HepG2 (cell line): ENCODE data around the gene TRAPPC12. TPM values are rescaled to one million over a fixed set of nuclear protein-coding genes. Genes with fewer than 3 reads are reported as not detected.

Experiments used
- DRAP1 ChIP-seq: IDR thresholded peaks from 2 replicates; pipeline ENCODE4 v1.6.1; 2016; ENCODE audit warnings: missing genetic modification reagents, missing compliant biosample characterization
- ELF3 ChIP-seq: IDR thresholded peaks from 2 replicates; pipeline ENCODE4 v1.6.1; 2016; ENCODE audit warnings: missing genetic modification reagents, missing compliant biosample characterization
- GABPB1 ChIP-seq: IDR thresholded peaks from 2 replicates; pipeline ENCODE4 v1.6.1; 2016; ENCODE audit warnings: mild to moderate bottlenecking, missing genetic modification reagents, moderate library complexity, missing compliant biosample characterization
- GZF1 ChIP-seq: sonication (generic); formaldehyde crosslinking; IDR thresholded peaks from 2 replicates; pipeline ENCODE4 v1.5.1; 2020; ENCODE audit warnings: mild to moderate bottlenecking, missing genetic modification reagents
- KLF13 ChIP-seq: sonication (generic); formaldehyde crosslinking; IDR thresholded peaks from 2 replicates; pipeline ENCODE4 v1.4.0; 2020; ENCODE audit warnings: mild to moderate bottlenecking, missing genetic modification reagents
- PAXIP1 ChIP-seq: sonication (generic); formaldehyde crosslinking; conservative IDR thresholded peaks from 2 replicates; pipeline ENCODE4 v1.4.0; 2020; ENCODE audit warnings: mild to moderate bottlenecking, missing genetic modification reagents, moderate library complexity
- PBX2 ChIP-seq: IDR thresholded peaks from 2 replicates; pipeline ENCODE4 v1.6.1; 2016; ENCODE audit warnings: control low read depth
- PRDM10 ChIP-seq: sonication (generic); formaldehyde crosslinking; IDR thresholded peaks from 2 replicates; pipeline ENCODE4 v1.4.0; 2020; ENCODE audit warnings: low read depth, missing genetic modification reagents
- RCOR2 ChIP-seq: IDR thresholded peaks from 2 replicates; pipeline ENCODE4 v1.6.1; 2016; ENCODE audit warnings: missing biosample characterization, missing genetic modification reagents
- TBP ChIP-seq: sonication (generic); formaldehyde crosslinking; IDR thresholded peaks from 2 replicates; pipeline ENCODE4 v1.5.0; 2020; ENCODE audit warnings: missing genetic modification reagents
- UBTF ChIP-seq: sonication (generic); formaldehyde crosslinking; IDR thresholded peaks from 2 replicates; pipeline ENCODE4 v1.4.0; 2020; ENCODE audit warnings: mild to moderate bottlenecking, missing genetic modification reagents
- ZNF331 ChIP-seq: sonication (generic); formaldehyde crosslinking; IDR thresholded peaks from 2 replicates; pipeline ENCODE4 v1.4.0; 2020; ENCODE audit warnings: missing genetic modification reagents
- ZNF354B ChIP-seq: sonication (generic); formaldehyde crosslinking; IDR thresholded peaks from 2 replicates; pipeline ENCODE4 v1.8.0; 2022; ENCODE audit warnings: mild to moderate bottlenecking, missing genetic modification reagents
- ZNF431 ChIP-seq: sonication (generic); formaldehyde crosslinking; IDR thresholded peaks from 2 replicates; pipeline ENCODE4 v1.9.0; 2022; ENCODE audit warnings: missing genetic modification reagents, low read depth, mild to moderate bottlenecking, borderline replicate concordance
- ZNF451 ChIP-seq: sonication (generic); formaldehyde crosslinking; IDR thresholded peaks from 2 replicates; pipeline ENCODE4 v1.5.0; 2020; ENCODE audit warnings: mild to moderate bottlenecking, missing genetic modification reagents
- ZNF816 ChIP-seq: sonication (generic); formaldehyde crosslinking; IDR thresholded peaks from 2 replicates; pipeline ENCODE4 v1.8.0; 2022; ENCODE audit warnings: missing genetic modification reagents, mild to moderate bottlenecking, borderline replicate concordance
- ZXDC ChIP-seq: sonication (generic); formaldehyde crosslinking; IDR thresholded peaks from 2 replicates; pipeline ENCODE4 v1.5.0; 2020; ENCODE audit warnings: mild to moderate bottlenecking, missing genetic modification reagents
- polyA plus RNA-seq, 8 experiments: library from polyadenylated mRNA; depleted of rRNA in 3 of 8; stranded (reverse) in 7 of 8; unstranded in 1 of 8; fragments of >200 nt; fragmentation: Illumina TruSeq in 4 of 8; extraction: Trizol in 4 of 8; gene quantifications; 2 replicates each; pipeline versions ENCODE4 v1.2.1 to v1.2.3, GENCODE V29; 2011 to 2016; ENCODE audit warnings: low read depth in 4 of 8, missing spikeins in 1 of 8, mixed read lengths in 1 of 8; ENCODE audit not compliant: insufficient read depth in 1 of 8
- total RNA-seq, 5 experiments: library from RNA; depleted of rRNA; stranded (reverse); fragments of >200 nt; fragmentation: Illumina TruSeq; extraction: Trizol; gene quantifications; 2 replicates each; pipeline ENCODE4 v1.2.3, GENCODE V29; 2016; ENCODE audit warnings: low read depth in 1 of 5

Gene TRAPPC12
- total and polyA plus RNA-seq, 2 of the 13 experiments (the other 11 are each of a cell fraction or from before 2014, with no cell fraction given) = 46.4 to 97.7 TPM

- no peak for TF ChIP-seq UBTF (CRISPR knock-in tag)
- TF ChIP-seq ZNF816 (CRISPR knock-in tag) = no peak
- TF ChIP-seq ZXDC (CRISPR knock-in tag) = no peak
- no peak for TF ChIP-seq PBX2 (CRISPR knock-in tag)
- no peak for TF ChIP-seq ZNF451 (CRISPR knock-in tag)
- TF ChIP-seq PRDM10 (CRISPR knock-in tag) = no peak
- 0 out of 2 replicates have a peak, but pooled peaks have one; percentile 43 for TF ChIP-seq PAXIP1 (CRISPR knock-in tag)
- no peak for TF ChIP-seq RCOR2 (CRISPR knock-in tag)
- TF ChIP-seq ZNF331 (CRISPR knock-in tag) = no peak
- TF ChIP-seq ZNF431 (CRISPR knock-in tag) = no peak
- TF ChIP-seq KLF13 (CRISPR knock-in tag) = no peak
- TF ChIP-seq DRAP1 (CRISPR knock-in tag) = no peak
- TF ChIP-seq ZNF354B (CRISPR knock-in tag) = no peak
- TF ChIP-seq TBP = no peak
- TF ChIP-seq GABPB1 (CRISPR knock-in tag) = no peak
- no peak for TF ChIP-seq GZF1
- TF ChIP-seq ELF3 (CRISPR knock-in tag) = 0 out of 2 replicates have a peak, but pooled peaks have one; percentile 22
These were observed 56.0 kb downstream of the TRAPPC12 start (continued) for GRCh38 chr2:3435445-3435844.
